Measurements from ENCODE around the gene MACROD2. TPM values are rescaled to one million over a fixed set of nuclear protein-coding genes. Genes with fewer than 3 reads are reported as not detected.

The MACROD2 gene
- total RNA-seq, 6 experiments from 2014 or later = 0.05 to 0.57 (median 0.11) TPM; not detected in 1

DNA sequence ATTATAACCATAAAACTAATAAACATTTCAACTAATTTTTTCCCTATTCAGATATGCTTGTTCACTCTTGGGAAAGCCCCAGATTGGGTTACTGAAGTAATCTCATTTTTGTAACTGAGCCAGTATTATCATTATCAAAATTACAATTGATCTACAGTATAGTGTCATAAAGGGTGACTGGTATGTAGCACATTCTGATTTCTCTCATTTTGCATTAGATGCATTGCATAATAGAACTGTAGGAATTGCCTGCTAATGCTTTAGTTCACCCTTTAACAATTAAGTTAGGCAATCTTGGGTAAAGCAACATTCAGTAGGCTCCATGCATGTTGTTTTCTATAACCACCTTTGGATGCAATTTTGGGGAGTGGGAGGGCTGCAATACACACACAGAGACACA lies 492.9 kb downstream of the MACROD2 start:
- Mint-ChIP-seq H3K27ac (no peak overlapping the region), H3K4me3 (no peak overlapping the region), H3K4me1 (ENCODE audit: low read depth) (no peaks in the 10 kb centered on the region), H3K27me3 (ENCODE audit: insufficient read depth) (no peaks in the 10 kb centered on the region), H3K36me3 (ENCODE audit: low read depth) (peaks cover 6% of the 10 kb centered on the region; the same call in 1 of the 2 replicates), H3K9me3 (peaks cover 37% of the 10 kb centered on the region)
- TF ChIP-seq, protein P1, sequence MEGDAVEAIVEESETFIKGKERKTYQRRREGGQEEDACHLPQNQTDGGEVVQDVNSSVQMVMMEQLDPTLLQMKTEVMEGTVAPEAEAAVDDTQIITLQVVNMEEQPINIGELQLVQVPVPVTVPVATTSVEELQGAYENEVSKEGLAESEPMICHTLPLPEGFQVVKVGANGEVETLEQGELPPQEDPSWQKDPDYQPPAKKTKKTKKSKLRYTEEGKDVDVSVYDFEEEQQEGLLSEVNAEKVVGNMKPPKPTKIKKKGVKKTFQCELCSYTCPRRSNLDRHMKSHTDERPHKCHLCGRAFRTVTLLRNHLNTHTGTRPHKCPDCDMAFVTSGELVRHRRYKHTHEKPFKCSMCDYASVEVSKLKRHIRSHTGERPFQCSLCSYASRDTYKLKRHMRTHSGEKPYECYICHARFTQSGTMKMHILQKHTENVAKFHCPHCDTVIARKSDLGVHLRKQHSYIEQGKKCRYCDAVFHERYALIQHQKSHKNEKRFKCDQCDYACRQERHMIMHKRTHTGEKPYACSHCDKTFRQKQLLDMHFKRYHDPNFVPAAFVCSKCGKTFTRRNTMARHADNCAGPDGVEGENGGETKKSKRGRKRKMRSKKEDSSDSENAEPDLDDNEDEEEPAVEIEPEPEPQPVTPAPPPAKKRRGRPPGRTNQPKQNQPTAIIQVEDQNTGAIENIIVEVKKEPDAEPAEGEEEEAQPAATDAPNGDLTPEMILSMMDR (IDR thresholded peaks at IDR 0.05) = no peak
- no peak for DNase-seq

DNA sequence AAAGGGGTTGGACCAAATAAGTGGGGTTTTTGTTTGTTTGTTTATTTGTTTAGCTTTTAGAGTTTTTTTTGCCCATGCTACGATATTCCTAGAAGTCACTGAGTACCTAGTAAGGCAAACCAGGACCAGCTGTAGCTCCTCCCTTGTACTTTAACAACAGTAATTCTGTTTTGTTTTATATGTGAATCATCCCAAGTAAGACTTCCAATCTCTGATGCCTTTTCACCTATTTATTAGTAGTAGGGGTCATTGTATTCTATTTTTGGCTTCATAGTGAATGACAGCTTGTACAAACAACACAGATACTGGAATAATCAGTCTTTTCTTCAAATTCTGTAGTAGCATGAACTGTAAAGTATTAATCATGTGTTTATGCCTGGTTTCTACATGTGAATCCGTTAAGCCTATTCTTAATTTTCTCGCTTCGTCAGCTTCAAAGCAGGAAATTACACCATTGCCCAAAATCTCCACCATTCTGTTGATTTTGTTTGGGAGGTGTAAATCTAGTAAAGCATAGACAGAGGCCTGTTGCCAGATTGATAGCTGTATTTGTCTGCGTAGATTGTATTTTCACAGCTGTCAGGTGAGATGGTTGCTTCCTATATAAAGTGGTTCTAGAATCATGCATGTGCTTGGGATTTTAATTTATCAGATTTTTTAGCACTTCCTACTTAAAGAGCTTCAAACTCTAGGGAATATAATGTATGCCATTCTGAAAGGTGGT lies 493.6 kb downstream of the MACROD2 start:
- TF ChIP-seq, protein P1 (IDR thresholded peaks at IDR 0.05) = no peak
- no peak for DNase-seq
- Mint-ChIP-seq H3K4me1 (ENCODE audit: low read depth) (no peaks in the 10 kb centered on the region), H3K9me3 (peaks cover 37% of the 10 kb centered on the region), H3K4me3 (no peak overlapping the region), H3K36me3 (ENCODE audit: low read depth) (peaks cover 6% of the 10 kb centered on the region; the same call in 1 of the 2 replicates), H3K27me3 (ENCODE audit: insufficient read depth) (no peaks in the 10 kb centered on the region), H3K27ac (no peak overlapping the region)

DNA sequence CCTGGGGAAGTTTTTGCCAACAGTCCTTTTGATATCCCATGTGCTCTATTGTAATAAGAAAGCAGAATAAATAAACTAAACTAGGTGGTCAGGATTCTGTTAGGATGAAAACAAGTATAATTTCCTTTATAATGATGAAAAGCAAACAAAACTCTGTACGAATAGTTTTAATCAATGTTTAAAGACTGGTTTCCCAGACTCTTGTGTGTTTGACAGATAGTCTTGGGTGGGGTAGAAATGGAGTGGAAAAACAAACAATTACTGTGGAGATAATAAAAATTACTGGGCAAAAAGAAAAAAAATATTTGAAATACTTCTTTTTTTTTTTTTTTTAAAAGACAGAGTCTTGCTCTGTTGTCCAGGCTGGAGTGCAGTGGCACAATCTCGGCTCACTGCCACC lies 494.2 kb downstream of the MACROD2 start:
- H3K4me1 Mint-ChIP-seq (ENCODE audit: low read depth) = no peaks in the 10 kb centered on the region
- H3K36me3 Mint-ChIP-seq (ENCODE audit: low read depth) = peaks cover 6% of the 10 kb centered on the region; the same call in 1 of the 2 replicates
- H3K27ac Mint-ChIP-seq = no peak overlapping the region
- H3K4me3 Mint-ChIP-seq = no peak overlapping the region
- TF ChIP-seq, protein P1 (IDR thresholded peaks at IDR 0.05) = no peak
- H3K27me3 Mint-ChIP-seq (ENCODE audit: insufficient read depth) = no peaks in the 10 kb centered on the region
- H3K9me3 Mint-ChIP-seq = peaks cover 38% of the 10 kb centered on the region
- no peak for DNase-seq

DNA sequence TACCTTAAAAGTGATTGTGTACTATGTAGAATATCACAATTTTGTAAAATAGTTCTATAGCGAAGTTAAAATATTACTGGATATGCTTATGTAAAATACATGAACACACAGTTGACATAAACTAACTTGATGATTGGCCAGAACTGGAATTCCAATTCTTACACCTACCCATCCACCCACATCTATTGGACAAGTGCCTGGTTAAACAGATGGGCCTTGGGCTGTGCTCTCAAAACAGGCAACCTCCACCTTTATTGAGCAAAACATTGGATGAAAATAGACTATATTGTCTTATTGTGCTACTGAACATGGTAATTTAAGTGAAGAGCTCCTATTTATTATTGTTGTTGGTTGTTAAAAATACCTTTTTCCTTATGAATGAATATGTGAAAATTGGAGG lies 496.1 kb downstream of the MACROD2 start:
- Mint-ChIP-seq H3K9me3 (peaks cover 23% of the 10 kb centered on the region), H3K27me3 (ENCODE audit: insufficient read depth) (no peaks in the 10 kb centered on the region), H3K4me1 (ENCODE audit: low read depth) (no peaks in the 10 kb centered on the region), H3K36me3 (ENCODE audit: low read depth) (no peaks in the 10 kb centered on the region), H3K4me3 (no peak overlapping the region), H3K27ac (no peak overlapping the region)
- DNase-seq = no peak
- TF ChIP-seq, protein P1 (IDR thresholded peaks at IDR 0.05) = no peak

DNA sequence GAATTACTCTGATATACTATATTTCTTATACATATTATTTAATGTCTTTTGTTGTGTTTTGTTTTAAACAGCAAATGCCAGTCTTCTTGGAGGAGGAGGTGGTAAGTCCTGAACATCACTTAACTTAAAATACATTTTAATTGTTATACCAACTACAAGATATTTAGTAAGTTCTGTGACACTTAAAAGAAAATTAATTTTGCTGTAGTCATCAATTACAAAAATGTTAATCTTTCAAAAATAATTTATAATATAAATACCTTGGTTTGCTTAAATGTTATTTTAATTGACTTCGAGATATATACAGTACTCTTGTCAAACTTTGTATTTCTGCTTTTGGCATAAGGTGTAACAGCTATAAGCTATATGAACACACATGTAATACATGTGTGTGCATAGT lies 498.1 kb downstream of the MACROD2 start:
- no peak overlapping the region for H3K27ac Mint-ChIP-seq
- H3K4me1 Mint-ChIP-seq (ENCODE audit: low read depth) = no peaks in the 10 kb centered on the region
- H3K9me3 Mint-ChIP-seq = peaks cover 25% of the 10 kb centered on the region
- TF ChIP-seq, protein P1 (IDR thresholded peaks at IDR 0.05) = no peak
- no peak for DNase-seq
- H3K4me3 Mint-ChIP-seq = no peak overlapping the region
- H3K27me3 Mint-ChIP-seq (ENCODE audit: insufficient read depth) = no peaks in the 10 kb centered on the region
- no peaks in the 10 kb centered on the region for H3K36me3 Mint-ChIP-seq (ENCODE audit: low read depth)
